ENCODE data around the gene TAF5L.
"Not testable (repeated sequence)": the region's sequence is repeated elsewhere in the genome, so short reads cannot be mapped to it uniquely, and the experiment has no call there.

The TAF5L gene

DNA sequence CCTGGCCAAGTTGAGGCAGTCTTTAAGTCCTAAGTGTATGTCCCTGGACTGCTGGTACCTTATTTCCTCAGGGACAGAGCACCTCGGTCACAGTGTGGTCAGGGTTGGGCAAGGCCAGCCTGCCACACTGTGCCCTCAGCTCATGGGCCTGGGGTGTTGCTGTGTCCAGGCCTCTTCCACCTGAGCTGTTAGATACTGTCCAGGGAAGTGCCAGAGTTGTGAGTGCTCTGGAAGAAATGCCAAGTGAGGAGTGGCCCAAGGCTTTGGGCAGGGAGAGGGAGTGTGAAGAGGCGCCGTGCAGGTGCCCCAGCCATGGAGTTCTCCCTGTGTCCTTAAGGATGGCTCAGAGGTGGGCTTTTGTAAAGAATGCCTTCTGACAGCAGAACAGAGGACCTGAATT is 15.4 kb upstream of the TAF5L start:
- TF ChIP-seq POLR2AphosphoS5 (IDR thresholded peaks at IDR 0.05; ENCODE audit: low read depth, low read length) (no peak), POLR2A (IDR thresholded peaks at IDR 0.05; ENCODE audit: low read depth, low read length) (no peak), TAF1 (IDR thresholded peaks at IDR 0.05; ENCODE audit: borderline replicate concordance, low read depth, low read length) (no peak)
- DNase-seq (ENCODE audit: insufficient read length) (no peak), FAIRE-seq (no peak)

DNA sequence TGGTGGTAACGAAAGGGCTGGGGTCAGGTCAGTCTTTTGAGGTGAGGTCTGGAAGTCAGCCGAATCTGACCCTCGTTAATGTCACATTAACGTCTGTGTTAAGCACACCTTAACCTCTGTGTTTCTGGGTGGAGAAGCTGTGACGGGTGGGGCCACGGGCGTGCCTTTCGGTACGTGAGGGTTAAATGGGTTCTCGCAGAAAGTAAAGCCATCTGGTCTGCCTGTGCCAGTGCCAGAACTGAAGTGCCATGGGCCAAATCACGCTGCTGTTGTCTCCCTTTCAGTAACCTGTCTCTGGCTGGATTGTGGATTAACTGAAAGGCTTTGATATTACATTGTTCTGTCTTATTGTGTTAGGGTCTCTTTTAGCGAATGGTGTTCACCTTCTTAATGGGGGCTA is 14.5 kb upstream of the TAF5L start:
- no peak for DNase-seq (ENCODE audit: insufficient read length)
- TF ChIP-seq POLR2AphosphoS5 (IDR thresholded peaks at IDR 0.05; ENCODE audit: low read depth, low read length) = no peak
- FAIRE-seq = no peak

DNA sequence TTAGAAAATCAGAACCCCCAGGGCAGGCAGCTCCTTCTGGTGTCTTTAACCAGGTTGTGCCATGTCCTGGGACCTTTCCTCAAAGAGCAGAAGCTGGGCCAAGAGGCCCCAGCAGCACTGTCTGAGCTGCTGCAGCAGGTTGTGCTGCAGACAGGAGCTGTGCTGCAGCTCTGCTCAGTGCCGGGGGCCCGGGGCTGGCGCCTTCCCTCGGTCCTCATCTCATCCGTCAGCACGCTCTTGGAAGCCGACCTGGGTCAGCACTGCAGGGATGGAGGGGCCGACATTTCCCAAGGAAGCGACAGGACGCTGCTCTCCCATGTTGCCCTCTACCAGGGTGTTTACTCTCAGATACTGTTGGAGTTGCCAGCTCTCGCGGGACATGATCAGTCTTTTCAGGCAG is 11.8 kb upstream of the TAF5L start:
- TF ChIP-seq POLR2AphosphoS5 (IDR thresholded peaks at IDR 0.05; ENCODE audit: low read depth, low read length) (no peak), POLR2A (IDR thresholded peaks at IDR 0.05; ENCODE audit: low read depth, low read length) (no peak), TAF1 (IDR thresholded peaks at IDR 0.05; ENCODE audit: borderline replicate concordance, low read depth, low read length) (no peak)
- FAIRE-seq = no peak
- no peak for DNase-seq (ENCODE audit: insufficient read length)

DNA sequence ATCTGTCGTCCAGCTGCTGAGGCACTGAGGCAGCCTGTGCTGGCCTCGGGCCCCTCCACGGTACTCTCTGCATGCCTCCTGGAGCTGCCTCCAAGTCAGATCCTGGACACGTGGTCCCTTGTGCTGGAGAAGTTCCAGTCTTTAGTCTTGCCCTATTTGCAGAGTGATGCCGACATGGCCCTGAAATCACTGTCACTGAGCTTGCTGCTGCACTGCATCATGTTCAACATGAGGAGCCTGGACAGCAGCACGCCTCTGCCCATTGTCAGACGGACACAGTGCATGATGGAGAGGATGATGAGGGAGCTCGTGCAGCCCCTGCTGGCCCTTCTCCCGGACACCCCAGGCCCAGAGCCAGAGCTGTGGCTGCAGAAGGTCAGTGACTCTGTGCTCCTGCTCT is 10.1 kb upstream of the TAF5L start:
- no peak for FAIRE-seq

DNA sequence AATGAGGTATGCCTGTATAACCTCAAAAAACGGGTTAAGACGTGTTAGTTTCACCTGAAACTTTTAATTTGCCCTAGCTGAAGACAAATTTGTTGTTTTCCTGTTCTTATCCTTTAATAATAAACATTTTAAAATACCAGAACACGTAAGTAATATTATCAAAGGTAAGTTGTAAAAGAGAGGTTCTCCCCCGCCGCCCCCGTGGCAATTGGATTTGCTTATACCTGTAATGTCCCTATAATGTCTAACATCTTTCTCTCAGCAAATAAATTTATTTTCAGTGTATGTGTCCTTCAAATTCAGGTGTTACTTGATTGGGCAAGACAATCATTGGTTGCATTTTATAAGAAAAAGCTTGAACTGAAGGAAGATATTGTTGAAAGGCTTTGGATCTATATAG is 6.0 kb upstream of the TAF5L start:
- no peak for FAIRE-seq
- TF ChIP-seq POLR2AphosphoS5 (IDR thresholded peaks at IDR 0.05; ENCODE audit: low read depth, low read length) (no peak), TAF1 (IDR thresholded peaks at IDR 0.05; ENCODE audit: borderline replicate concordance, low read depth, low read length) (no peak), POLR2A (IDR thresholded peaks at IDR 0.05; ENCODE audit: low read depth, low read length) (no peak)
- no peak for DNase-seq (ENCODE audit: insufficient read length)

More for the DNA sequence above, 10.1 kb upstream of the TAF5L start:
- no peak for DNase-seq (ENCODE audit: insufficient read length)
- TF ChIP-seq POLR2AphosphoS5 (IDR thresholded peaks at IDR 0.05; ENCODE audit: low read depth, low read length) (no peak), POLR2A (IDR thresholded peaks at IDR 0.05; ENCODE audit: low read depth, low read length) (no peak), TAF1 (IDR thresholded peaks at IDR 0.05; ENCODE audit: borderline replicate concordance, low read depth, low read length) (no peak)

DNA sequence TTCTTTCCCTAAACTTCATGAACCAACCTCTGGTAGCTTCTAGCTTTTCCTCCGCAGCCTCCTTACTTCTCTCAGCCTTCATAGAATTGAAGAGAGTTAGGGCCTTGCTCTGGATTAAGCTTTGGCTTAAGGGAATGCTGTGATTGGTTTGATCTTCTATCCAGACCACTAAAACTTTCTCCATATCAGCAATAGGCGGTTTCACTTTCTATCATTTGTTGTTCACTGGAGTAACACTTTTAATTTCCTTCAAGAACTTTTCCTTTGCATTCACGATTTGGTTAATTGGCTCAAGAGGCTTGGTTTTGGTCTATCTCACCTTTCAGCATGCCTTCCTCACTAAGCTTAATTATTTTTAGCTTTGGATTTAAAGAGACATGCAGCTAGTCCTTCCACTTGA is 5.2 kb upstream of the TAF5L start:
- TF ChIP-seq POLR2AphosphoS5 (IDR thresholded peaks at IDR 0.05; ENCODE audit: low read depth, low read length) (no peak), POLR2A (IDR thresholded peaks at IDR 0.05; ENCODE audit: low read depth, low read length) (no peak), TAF1 (IDR thresholded peaks at IDR 0.05; ENCODE audit: borderline replicate concordance, low read depth, low read length) (no peak)
- no peak for FAIRE-seq
- no peak for DNase-seq (ENCODE audit: insufficient read length)

DNA sequence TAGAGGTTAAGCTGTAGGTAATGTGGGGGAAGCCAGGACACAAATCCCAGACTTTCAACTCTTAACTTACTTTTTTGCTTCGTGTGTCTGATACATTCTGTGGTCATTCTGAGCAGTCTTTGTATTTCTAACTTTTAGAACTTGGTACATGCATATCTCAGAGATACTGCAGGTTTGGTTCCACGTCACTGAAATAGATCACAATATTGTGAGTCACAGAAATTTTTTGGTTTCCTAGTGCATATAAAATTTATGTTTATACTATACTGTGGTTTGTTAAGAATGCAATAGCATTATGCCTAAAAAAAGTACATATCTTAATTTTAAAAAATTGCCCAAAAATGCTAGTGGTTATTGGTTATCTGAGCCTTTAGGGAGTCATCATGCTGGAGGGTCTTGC is 3.3 kb upstream of the TAF5L start:
- no peak for FAIRE-seq

DNA sequence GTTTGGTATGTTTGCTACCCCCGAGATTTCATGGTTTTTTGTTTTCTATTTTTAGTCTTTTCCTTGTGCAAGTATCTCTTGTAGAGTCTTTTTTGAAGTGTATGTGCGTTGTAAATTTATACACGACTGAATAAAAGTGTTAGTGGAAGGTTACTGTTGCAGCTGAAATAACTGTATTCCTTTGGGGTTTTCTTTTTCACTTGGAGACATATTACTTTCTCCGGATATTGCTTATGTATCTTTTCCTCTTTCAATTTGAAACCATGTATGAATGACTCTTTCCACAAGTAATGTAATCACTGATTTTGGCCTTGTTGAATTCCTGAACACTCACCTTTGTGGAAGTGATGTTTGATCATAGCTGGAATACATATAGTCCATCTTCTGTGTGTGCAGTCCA is 1.1 kb upstream of the TAF5L start:
- no peak for FAIRE-seq
- TF ChIP-seq POLR2AphosphoS5 (IDR thresholded peaks at IDR 0.05; ENCODE audit: low read depth, low read length) (no peak), TAF1 (IDR thresholded peaks at IDR 0.05; ENCODE audit: borderline replicate concordance, low read depth, low read length) (no peak), POLR2A (IDR thresholded peaks at IDR 0.05; ENCODE audit: low read depth, low read length) (no peak)
- DNase-seq (ENCODE audit: insufficient read length) = no peak

More for the DNA sequence above, 3.3 kb upstream of the TAF5L start:
- no peak for DNase-seq (ENCODE audit: insufficient read length)
- TF ChIP-seq TAF1 (IDR thresholded peaks at IDR 0.05; ENCODE audit: borderline replicate concordance, low read depth, low read length) = no peak
- TF ChIP-seq POLR2AphosphoS5 (IDR thresholded peaks at IDR 0.05; ENCODE audit: low read depth, low read length) = no peak

DNA sequence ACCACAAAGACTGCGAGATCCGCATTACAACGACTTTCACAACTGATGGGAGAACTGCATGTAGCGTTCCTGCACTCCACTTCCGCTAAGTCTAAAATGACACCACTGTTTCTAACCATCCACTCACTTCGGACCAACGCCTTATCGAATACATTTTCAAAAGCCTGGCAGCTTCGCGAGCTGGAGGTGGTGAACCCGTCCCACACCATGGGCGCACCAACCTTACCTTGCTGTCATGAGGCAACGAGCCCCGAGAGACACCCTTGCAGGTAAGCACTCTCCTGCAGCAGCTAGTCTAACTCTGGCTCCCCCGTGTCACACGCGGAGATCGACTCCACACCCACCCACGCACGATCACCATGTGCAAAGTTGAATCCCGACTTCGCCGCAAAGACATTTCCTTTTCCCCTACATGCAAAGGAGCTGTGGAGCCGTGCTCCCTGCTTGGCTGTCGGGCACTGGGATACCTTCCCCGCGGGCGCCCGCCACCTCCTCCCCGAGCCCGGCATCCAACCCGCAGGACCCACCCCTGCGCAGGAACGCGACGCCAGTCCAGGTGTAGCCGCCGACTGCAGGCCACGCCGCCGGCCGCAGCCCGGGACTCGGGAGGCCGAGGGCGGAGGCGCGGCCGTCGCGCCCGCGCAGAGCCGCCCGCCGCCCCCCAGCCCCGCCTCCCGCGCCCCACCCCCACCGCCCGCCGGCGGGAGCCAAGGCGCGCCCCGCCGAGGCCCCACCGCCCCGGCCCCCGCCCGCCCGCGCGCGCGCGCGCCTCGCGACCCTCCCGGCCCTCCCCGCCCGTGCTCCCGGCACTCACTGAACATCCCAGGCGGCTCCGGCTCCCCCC is 629 bp downstream of the TAF5L start:
- peak; percentile 89 for FAIRE-seq
- 0 out of 2 replicates have a peak, but pooled peaks have one; percentile 26 for TF ChIP-seq POLR2AphosphoS5 (IDR thresholded peaks at IDR 0.05; ENCODE audit: low read depth, low read length)
- TF ChIP-seq POLR2A (IDR thresholded peaks at IDR 0.05; ENCODE audit: low read depth, low read length) = no peak
- TF ChIP-seq TAF1 (IDR thresholded peaks at IDR 0.05; ENCODE audit: borderline replicate concordance, low read depth, low read length) = no peak
- DNase-seq (ENCODE audit: insufficient read length) = peak; percentile 62

DNA sequence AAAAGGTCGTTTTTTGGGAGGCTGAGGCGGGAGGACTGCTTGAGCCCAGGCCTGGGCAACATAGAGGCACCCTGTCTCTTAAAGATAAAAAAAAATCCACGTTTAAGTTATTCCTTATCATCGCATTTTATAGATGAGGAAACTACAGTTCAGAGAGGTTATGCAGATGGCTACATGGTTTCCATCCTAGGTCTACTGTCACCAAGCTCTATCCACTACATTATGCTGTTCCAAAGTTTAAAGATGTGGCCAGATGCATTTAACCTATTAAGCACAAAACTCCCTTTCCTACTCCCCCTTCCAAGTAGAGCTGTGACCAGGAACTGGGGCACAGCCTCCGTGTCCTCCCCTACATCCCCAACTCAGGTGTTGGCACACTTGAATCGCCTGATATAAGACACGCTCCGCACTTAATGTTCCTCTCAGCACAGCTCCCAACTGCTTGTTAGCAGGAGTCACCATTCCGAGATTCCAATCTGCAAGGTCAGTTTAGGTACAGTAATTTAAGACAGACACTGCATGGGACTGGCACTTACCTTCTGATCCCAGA is 1.3 kb downstream of the TAF5L start:
- DNase-seq (ENCODE audit: insufficient read length) = no peak
- TF ChIP-seq TAF1 (IDR thresholded peaks at IDR 0.05; ENCODE audit: borderline replicate concordance, low read depth, low read length) = no peak
- TF ChIP-seq POLR2AphosphoS5 (IDR thresholded peaks at IDR 0.05; ENCODE audit: low read depth, low read length) = no peak
- TF ChIP-seq POLR2A (IDR thresholded peaks at IDR 0.05; ENCODE audit: low read depth, low read length) = no peak
- FAIRE-seq = no peak

DNA sequence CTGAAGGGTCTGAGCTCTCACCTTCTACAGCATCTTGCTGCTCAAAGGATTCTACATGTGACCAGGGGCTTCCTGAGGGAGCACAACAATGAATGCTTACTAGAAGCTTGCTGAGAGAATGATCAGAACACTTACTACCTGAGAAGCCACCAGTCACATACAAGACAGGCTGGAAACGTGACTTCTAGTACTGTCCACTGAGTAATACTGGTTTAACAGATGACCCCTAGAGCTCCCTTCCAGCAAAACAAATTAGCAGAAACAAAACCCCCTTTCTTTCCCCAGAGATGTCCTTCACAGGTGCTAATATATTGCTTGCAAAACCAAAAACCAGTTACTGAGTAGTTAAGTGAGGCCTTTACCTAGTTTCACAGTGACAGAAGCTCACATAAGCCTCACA is 2.1 kb downstream of the TAF5L start:
- no peak for FAIRE-seq
- TF ChIP-seq POLR2A (IDR thresholded peaks at IDR 0.05; ENCODE audit: low read depth, low read length) (no peak), POLR2AphosphoS5 (IDR thresholded peaks at IDR 0.05; ENCODE audit: low read depth, low read length) (no peak), TAF1 (IDR thresholded peaks at IDR 0.05; ENCODE audit: borderline replicate concordance, low read depth, low read length) (no peak)
- no peak for DNase-seq (ENCODE audit: insufficient read length)

DNA sequence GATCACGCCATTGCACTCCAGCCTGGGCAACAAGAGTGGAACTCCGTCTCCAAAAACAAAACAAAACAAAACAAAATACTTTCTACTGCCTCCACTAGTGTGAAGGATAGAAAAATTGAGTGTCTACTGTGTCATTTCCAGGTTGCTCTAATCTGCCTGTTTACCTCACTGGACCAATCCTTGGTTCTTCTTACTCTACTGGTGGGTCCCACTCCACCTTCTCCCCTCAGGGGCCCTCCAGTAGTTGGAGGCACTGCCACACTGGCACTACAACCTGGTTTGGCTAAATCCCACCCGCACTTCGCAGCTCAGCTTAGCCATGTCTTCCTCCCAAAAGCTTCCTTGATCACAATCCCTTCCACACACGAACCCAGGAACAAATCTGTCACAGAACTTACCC is 2.7 kb downstream of the TAF5L start:
- TF ChIP-seq TAF1 (IDR thresholded peaks at IDR 0.05; ENCODE audit: borderline replicate concordance, low read depth, low read length) (no peak), POLR2A (IDR thresholded peaks at IDR 0.05; ENCODE audit: low read depth, low read length) (no peak), POLR2AphosphoS5 (IDR thresholded peaks at IDR 0.05; ENCODE audit: low read depth, low read length) (no peak)
- FAIRE-seq = no peak
- DNase-seq (ENCODE audit: insufficient read length) = no peak

DNA sequence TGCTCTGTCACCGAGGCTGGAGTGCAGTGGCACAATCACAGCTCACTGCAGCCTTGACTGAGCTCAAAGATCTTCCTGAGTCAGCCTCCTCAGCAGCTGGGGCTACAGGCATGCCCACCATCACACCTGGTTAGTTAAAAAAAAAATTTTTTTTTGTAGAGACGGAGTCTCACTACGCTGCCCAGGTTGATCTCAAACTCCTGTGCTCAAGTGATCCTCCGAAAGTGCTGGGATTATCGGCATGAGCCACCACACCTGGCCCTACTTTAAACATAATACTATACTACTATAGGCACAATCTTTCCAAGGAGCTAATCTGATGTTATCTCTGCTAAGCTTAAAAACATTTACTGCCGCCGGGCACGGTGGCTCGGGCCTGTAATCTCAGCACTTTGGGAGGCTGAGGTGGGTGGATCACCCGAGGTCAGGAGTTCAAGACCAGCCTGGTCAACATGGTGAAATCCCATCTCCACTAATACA is 3.2 kb downstream of the TAF5L start:
- FAIRE-seq; DNase-seq (ENCODE audit: insufficient read length): not testable (repeated sequence)
